Raji (cell line): Measurements from ENCODE around the gene HMBS.
A peak's percentile ranks its signal among the peaks of the same experiment; 100 is the strongest.

Experiments
- POLR2A ChIP-seq: IDR thresholded peaks from 2 replicates; pipeline ENCODE4 v1.6.1; 2011; ENCODE audit warnings: low read depth, low read length, control low read depth; ENCODE audit not compliant: insufficient read depth

The HMBS gene

DNA sequence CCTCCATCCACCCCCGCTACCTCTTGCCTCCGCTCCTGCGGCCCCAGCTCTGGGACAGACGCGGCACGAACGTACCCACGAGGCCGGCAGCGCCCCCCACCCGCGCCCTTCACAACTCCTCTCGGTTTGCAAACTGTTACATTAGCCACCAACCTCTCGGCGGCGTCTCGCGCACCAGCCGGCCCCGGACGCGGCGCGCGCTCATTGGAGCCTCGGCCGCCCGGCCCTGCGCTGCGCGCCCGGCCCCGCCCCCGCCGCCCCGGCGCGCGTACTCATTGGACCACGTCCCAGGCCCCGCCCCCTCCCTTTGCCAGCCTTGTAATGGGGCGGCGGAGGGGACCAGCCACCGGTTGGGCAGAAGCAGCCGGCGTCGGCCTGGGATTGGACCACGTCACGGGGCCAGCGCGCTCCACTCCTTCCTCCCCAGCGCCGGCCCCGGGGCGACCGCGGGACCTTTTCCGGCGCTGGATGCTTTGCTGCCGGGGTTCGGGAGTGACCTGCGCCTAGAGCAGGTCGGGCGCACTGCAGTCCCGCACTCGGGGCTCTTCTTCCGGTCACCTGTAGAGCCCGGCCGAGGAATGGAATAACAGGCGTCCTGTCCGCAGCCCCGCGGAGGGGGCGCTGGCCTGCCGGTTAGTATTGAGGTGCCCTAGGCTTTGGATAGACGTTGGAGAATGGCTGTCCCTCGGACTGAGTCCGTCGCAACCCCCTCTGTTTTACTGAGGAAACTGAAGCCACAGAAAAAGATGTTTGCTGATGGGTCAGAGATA, 27.5 kb upstream of the HMBS start, which contains the start of gene HYOU1:
TSS of gene HYOU1 (minus strand) at position 206 of the 770 bp plus-strand sequence. CDS start 1,045 bp downstream, outside the sequence.
- TF ChIP-seq POLR2A, result peak; percentile 79

DNA sequence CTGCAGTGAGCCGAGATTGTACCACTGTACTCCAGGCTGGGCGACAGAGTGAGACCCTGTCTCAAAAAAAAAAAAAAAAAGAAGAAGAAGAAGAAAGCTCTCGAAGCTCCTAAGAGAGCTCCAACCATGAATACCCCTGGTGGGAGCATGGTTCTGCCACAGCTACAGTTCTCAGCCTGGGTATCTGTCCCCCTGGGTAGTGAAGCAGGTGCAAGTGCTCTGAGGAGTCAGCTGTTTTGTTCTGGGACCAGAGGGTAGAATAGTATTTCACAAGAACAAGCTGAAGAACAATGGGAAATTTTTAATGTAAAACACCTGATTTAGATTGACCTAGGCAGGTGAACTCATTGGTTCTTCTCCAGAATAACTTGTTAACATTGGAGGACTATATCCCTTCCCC, 23.4 kb upstream of the HMBS start:
- no peak for TF ChIP-seq POLR2A

DNA sequence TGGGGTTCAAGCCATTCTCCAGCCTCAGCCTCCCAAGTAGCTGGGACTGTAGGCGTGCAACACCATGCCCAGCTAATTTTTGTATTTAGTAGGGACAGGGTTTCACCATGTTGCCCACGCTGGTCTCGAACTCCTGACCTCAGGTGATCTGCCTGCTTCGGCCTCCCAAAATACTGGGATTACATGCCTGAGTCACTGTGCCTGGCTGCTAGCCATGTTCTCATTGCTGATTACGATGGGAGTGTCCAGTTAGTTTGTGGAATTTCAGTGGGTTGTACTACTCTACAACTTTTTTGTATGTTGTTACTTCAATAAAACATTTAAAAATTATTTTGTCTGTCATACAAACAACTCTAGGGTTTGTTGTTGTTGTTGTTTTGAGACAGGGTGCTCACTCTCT, 21.9 kb upstream of the HMBS start:
- no peak for TF ChIP-seq POLR2A

DNA sequence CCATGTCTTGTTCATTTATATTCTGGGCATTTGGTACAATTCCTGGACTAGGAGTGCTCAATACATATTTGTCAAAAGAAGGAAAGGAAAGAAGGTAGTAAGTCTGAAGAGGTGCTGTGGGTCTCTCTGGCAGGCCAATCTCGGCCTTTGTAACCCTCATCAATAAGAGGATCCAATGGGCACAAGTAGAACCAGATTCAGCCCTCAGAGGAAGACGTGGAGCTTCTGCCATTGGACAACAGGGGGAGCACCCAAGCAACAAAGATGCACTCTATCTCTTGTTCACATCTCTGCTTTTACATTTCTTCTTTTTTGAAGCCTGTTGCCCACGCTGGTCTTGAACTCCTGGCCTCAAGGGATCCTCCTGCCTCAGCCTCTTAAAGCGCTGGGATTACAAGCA, 19.3 kb upstream of the HMBS start:
- no peak for TF ChIP-seq POLR2A

DNA sequence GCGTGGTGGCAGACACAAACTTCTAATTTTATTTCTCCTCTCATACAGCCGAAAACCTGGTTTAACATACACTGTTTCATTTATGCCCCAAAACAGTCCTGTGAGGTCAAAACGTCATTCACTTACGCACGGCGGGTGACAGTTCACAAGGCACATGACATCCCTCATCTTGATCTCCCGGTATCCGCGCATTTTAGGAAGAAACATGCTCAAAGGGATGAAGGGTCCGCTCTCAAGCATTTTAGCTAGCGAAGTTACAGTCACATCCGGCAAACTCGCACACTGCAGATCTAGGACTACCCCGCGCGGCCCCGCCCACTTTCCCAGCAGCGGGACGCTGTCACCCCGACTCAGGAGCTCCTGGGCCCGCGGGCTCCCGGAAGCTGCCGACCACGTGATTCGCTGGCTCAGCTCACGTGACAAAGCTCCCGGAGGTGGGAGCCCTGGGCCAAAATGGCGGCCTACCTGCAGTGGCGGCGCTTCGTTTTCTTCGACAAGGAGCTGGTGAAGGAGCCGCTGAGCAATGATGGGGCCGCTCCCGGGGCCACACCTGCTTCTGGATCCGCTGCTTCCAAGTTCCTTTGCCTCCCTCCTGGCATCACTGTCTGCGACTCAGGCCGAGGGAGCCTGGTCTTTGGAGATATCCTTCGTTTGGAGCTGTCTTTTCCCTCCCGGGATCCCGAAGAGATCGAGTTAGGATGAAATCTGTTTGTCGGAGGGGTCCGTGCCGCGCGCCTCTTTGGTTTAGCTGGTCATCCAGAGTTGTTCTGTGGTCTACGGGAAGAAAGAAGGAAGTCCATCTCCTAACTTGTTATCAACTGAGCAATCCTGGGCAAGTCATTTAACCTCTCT, 17.1 kb upstream of the HMBS start, which contains the start of gene VPS11:
TSS of gene VPS11 (plus strand) at position 448 of the 852 bp plus-strand sequence. CDS start at position 454, 6 bp downstream.
- TF ChIP-seq POLR2A, result peak; percentile 83

DNA sequence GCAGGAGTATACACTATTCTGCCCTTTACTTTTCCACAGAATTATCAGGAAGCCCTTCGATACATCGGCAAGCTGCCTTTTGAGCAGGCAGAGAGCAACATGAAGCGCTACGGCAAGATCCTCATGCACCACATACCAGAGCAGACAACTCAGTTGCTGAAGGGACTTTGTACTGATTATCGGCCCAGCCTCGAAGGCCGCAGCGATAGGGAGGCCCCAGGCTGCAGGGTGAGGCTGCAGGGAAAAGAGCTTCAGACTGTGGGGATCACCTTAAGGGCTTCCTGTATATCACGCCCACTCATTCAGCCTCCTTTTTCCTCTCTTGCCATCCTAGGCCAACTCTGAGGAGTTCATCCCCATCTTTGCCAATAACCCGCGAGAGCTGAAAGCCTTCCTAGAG, 6.8 kb upstream of the HMBS start:
- TF ChIP-seq POLR2A, result no peak

DNA sequence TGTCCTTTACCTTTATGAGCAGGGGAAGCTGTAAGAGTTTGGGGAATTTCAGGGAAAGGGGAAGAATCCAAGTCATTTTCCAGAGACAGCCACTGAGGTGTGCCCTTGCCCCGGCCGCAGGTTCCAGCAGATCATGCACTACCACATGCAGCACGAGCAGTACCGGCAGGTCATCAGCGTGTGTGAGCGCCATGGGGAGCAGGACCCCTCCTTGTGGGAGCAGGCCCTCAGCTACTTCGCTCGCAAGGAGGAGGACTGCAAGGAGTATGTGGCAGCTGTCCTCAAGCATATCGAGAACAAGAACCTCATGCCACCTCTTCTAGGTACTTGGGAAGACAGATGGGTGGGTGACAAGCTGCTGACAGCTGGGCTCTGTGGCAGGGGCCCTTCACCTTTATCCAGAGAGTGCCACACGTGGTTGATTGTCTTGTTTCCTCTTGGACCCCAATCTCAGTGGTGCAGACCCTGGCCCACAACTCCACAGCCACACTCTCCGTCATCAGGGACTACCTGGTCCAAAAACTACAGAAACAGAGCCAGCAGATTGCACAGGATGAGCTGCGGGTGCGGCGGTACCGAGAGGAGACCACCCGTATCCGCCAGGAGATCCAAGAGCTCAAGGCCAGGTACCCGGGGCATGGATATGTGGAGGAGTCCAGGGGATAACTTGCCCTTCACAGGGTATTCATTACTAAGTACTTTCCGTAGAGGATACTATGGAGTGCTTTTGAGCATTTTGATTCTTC, 5.8 kb upstream of the HMBS start:
- no peak for TF ChIP-seq POLR2A

DNA sequence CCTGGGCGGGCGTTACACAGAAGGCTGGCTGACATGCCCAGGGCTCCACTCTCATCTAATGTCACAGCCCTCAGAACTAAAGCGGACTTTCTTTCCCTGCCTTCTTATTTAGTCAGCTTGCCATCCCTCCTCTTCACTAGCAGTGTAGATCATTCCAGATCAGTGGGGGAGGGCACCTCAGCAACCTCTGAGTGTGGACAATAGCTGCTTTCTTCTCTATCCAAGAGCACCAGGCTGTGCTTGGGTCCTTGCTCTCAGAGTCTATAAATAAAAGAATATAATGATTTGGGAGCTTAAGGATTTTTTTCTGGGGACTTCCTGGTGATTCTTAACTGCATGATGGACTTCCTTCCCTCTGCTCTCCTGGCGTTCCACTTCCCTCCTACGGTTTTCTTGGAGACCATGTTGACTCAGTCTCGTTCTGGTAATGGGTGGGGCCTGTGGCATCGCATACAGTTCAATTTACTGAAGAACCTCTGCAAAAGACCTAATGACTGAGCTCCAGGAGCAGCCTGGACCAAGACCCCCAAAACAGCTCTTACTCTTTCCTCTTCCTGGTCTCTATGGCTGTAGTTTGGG, 2.9 kb upstream of the HMBS start:
- no peak for TF ChIP-seq POLR2A

DNA sequence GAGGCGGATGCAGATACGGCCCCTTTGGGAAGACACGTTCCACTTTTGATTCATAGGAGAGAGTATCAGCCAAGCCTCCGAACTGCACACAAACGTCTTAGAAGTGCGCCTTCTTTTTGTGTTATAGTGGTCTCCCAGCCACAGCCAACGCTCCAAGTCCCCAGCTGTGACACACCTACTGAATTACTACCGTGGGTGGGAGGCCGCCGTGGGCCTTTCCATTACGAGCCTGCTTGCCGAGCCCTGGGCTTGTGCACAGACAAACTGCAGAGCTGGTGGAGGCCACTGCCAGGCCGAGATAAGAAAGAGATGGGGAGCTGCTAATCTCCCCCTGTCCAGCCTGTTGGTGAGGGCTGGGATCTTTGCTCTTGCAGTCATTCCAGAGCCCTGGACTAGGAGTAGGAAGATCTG, 761 bp downstream of the HMBS start:
- no peak for TF ChIP-seq POLR2A

DNA sequence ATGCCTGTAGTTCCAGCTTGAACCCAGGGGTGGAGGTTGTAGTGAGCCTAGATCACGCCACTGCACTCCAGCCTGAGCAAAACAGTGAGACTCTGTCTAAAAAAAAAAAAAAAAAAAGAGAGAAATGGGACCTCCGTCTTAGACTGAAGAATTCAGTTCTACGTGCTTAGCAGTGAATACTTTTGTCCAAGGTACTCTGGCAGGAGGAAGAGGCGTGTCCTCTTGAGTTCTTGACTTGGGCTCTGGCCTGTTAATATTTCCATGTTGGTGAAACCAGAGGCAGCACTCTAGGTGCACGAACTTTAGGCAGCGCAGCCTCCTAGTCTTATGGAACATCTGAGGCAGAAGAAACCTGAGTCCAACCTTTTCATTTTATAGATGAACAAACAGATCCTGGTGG, 2.4 kb downstream of the HMBS start:
- TF ChIP-seq POLR2A, result no peak

DNA sequence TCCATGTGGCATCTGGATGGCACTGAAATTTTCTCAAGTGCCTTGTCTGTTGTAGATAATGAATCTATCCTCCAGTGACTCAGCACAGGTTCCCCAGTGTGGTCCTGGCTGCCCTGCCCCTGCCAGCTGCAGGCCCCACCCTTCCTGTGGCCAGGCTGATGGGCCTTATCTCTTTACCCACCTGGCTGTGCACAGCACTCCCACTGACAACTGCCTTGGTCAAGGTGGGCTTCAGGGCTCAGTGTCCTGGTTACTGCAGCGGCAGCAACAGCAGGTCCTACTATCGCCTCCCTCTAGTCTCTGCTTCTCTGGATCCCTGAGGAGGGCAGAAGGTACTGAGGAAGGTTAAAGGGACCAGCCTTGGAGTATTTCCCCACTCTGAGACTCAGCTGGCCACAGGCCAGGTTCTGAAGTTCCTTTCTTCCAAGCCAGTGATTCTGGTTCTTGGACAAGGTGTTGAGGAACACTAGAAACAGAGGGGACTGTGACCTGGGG, 3.1 kb downstream of the HMBS start:
- no peak for TF ChIP-seq POLR2A

DNA sequence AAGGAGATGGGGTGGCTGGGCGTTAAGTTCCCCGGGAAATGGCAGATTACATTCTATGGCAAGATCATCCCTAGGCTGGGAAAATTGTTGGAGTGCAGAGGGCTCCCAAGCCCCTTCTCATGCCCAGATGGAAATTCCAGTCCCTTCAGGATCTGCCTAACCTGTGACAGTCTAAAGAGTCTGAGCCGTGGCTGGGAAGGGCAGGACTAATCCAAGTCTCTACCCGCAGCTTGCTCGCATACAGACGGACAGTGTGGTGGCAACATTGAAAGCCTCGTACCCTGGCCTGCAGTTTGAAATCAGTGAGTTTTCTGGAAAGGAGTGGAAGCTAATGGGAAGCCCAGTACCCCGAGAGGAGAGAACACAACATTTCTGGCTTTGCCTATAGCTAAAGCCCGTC, 3.7 kb downstream of the HMBS start:
- no peak for TF ChIP-seq POLR2A

DNA sequence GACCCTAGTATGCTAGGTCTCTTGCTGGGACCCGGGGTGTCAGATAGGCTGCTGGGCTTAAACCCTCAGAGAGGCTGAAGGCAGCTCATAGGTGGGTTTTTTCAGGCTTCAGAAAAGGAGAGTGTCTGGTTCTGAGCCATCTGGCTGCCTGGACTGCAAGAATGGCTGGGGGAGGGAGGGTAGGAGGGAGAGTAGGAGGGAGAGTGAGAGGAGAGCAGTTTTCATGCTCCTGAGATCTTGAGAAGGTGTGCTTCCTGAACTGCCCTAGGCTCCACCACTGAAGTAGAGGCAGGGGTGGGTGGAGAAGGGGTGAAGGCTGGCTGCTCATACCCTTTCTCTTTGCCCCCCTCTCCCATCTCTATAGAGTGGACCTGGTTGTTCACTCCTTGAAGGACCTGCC, 4.6 kb downstream of the HMBS start:
- TF ChIP-seq POLR2A, result no peak

DNA sequence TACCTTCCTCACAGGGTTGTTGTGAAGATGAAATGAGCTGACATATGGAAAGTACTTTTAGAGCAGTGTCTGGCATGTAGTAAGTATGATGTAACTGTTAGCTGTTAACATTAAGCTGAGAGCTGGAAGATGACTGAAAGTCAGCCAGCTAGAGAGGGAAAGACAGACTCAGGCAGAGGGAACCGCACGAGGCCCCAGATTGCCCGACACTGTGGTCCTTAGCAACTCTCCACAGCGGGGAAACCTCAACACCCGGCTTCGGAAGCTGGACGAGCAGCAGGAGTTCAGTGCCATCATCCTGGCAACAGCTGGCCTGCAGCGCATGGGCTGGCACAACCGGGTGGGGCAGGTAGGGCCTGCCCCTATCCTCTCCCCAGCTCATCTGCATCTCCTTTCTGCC, 6.5 kb downstream of the HMBS start:
- peak; percentile 31; the same call in 1 of the 2 replicates for TF ChIP-seq POLR2A
